Measurements from ENCODE around the gene CASK.

CASK gene

DNA sequence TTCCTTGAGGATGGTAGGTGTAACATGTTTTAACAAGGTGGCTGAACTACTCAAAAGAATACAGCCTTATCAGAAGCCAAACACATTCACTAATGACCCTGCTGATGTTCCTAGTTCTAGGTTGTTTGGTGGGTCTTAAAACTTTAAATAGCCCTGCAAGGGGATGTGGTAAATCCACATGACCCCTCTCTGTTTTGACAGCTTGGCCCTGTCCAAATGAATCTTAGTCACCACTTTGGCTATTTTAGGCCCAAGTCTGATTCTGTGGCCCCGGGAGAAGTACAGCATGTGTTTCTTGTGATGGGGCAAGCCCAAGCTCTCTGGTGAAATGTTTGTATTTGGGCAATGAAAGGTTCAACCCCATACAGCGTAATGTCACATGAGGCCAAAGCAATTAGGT, 289.1 kb downstream of the CASK start (continued):
- TF ChIP-seq, protein P1, sequence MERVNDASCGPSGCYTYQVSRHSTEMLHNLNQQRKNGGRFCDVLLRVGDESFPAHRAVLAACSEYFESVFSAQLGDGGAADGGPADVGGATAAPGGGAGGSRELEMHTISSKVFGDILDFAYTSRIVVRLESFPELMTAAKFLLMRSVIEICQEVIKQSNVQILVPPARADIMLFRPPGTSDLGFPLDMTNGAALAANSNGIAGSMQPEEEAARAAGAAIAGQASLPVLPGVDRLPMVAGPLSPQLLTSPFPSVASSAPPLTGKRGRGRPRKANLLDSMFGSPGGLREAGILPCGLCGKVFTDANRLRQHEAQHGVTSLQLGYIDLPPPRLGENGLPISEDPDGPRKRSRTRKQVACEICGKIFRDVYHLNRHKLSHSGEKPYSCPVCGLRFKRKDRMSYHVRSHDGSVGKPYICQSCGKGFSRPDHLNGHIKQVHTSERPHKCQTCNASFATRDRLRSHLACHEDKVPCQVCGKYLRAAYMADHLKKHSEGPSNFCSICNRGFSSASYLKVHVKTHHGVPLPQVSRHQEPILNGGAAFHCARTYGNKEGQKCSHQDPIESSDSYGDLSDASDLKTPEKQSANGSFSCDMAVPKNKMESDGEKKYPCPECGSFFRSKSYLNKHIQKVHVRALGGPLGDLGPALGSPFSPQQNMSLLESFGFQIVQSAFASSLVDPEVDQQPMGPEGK (CRISPR knock-in tag; IDR thresholded peaks at IDR 0.05; ENCODE audit: borderline replicate concordance), result no peak
- TF ChIP-seq GLIS3 (CRISPR knock-in tag; IDR thresholded peaks at IDR 0.05), result no peak
- TF ChIP-seq, protein P2, sequence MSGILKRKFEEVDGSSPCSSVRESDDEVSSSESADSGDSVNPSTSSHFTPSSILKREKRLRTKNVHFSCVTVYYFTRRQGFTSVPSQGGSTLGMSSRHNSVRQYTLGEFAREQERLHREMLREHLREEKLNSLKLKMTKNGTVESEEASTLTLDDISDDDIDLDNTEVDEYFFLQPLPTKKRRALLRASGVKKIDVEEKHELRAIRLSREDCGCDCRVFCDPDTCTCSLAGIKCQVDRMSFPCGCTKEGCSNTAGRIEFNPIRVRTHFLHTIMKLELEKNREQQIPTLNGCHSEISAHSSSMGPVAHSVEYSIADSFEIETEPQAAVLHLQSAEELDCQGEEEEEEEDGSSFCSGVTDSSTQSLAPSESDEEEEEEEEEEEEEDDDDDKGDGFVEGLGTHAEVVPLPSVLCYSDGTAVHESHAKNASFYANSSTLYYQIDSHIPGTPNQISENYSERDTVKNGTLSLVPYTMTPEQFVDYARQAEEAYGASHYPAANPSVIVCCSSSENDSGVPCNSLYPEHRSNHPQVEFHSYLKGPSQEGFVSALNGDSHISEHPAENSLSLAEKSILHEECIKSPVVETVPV (CRISPR knock-in tag; IDR thresholded peaks at IDR 0.05), result no peak
- TF ChIP-seq PPARA (CRISPR knock-in tag; IDR thresholded peaks at IDR 0.05; ENCODE audit: borderline replicate concordance), result no peak
- TF ChIP-seq TOX (CRISPR knock-in tag; IDR thresholded peaks at IDR 0.05; ENCODE audit: borderline replicate concordance), result no peak
- no peak for TF ChIP-seq ARNTL (CRISPR knock-in tag; IDR thresholded peaks at IDR 0.05; ENCODE audit: borderline replicate concordance, low read depth)
- no peak for TF ChIP-seq RARB (CRISPR knock-in tag; IDR thresholded peaks at IDR 0.05)
- TF ChIP-seq SNAI2 (CRISPR knock-in tag; IDR thresholded peaks at IDR 0.05), result no peak
- TF ChIP-seq ISL1 (CRISPR knock-in tag; IDR thresholded peaks at IDR 0.05), result no peak
- TF ChIP-seq TCF4 (CRISPR knock-in tag; IDR thresholded peaks at IDR 0.05; ENCODE audit: borderline replicate concordance), result no peak
- no peak for TF ChIP-seq ZFP30 (CRISPR knock-in tag; IDR thresholded peaks at IDR 0.05)
- TF ChIP-seq BACH2 (CRISPR knock-in tag; IDR thresholded peaks at IDR 0.05; ENCODE audit: borderline replicate concordance), result no peak
- no peak for TF ChIP-seq ZNF565 (CRISPR knock-in tag; conservative IDR thresholded peaks at IDR 0.05; ENCODE audit: low read depth)

DNA sequence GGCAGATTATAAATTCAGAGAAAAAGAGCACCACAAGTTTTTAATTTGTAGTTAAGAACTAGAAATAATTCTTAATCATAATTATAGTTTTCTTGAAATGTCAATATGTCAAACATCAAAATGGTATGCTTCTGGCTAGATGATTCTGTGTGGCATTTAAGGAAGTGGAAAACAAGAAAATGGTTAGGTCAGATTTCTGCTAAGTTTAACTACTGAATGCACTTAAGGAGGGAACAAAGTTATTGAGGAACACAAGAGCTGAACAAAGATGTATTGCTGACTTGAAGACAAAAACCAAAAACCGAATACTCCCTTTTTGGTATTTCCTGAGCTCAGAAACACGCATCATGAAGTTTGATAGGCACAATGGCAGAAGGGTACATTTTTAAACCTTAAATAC, 293.3 kb downstream of the CASK start:
- ATAC-seq, result no peak
- no peak for TF ChIP-seq RARB (CRISPR knock-in tag; IDR thresholded peaks at IDR 0.05)
- TF ChIP-seq ZFP30 (CRISPR knock-in tag; IDR thresholded peaks at IDR 0.05), result no peak
- no peak for TF ChIP-seq OSR1 (CRISPR knock-in tag; IDR thresholded peaks at IDR 0.05)
- TF ChIP-seq ZNF8 (CRISPR knock-in tag; IDR thresholded peaks at IDR 0.05), result no peak
- no peak for TF ChIP-seq PPARA (CRISPR knock-in tag; IDR thresholded peaks at IDR 0.05; ENCODE audit: borderline replicate concordance)
- TF ChIP-seq, protein P3, sequence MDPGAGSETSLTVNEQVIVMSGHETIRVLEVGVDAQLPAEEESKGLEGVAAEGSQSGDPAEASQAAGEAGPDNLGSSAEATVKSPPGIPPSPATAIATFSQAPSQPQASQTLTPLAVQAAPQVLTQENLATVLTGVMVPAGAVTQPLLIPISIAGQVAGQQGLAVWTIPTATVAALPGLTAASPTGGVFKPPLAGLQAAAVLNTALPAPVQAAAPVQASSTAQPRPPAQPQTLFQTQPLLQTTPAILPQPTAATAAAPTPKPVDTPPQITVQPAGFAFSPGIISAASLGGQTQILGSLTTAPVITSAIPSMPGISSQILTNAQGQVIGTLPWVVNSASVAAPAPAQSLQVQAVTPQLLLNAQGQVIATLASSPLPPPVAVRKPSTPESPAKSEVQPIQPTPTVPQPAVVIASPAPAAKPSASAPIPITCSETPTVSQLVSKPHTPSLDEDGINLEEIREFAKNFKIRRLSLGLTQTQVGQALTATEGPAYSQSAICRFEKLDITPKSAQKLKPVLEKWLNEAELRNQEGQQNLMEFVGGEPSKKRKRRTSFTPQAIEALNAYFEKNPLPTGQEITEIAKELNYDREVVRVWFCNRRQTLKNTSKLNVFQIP (CRISPR knock-in tag; IDR thresholded peaks at IDR 0.05; ENCODE audit: borderline replicate concordance, low read depth), result no peak
- no peak for TF ChIP-seq ZC3H10 (CRISPR knock-in tag; IDR thresholded peaks at IDR 0.05)
- TF ChIP-seq ISL1 (CRISPR knock-in tag; IDR thresholded peaks at IDR 0.05), result no peak
- TF ChIP-seq ARNTL (CRISPR knock-in tag; IDR thresholded peaks at IDR 0.05; ENCODE audit: borderline replicate concordance, low read depth), result no peak
- no peak for TF ChIP-seq BACH2 (CRISPR knock-in tag; IDR thresholded peaks at IDR 0.05; ENCODE audit: borderline replicate concordance)
- TF ChIP-seq, protein P2 (CRISPR knock-in tag; IDR thresholded peaks at IDR 0.05), result no peak
- TF ChIP-seq ZFP3 (CRISPR knock-in tag; IDR thresholded peaks at IDR 0.05), result no peak
- TF ChIP-seq TOX (CRISPR knock-in tag; IDR thresholded peaks at IDR 0.05; ENCODE audit: borderline replicate concordance), result no peak
- no peak for TF ChIP-seq CSDC2 (CRISPR knock-in tag; IDR thresholded peaks at IDR 0.05)
- TF ChIP-seq, protein P4, sequence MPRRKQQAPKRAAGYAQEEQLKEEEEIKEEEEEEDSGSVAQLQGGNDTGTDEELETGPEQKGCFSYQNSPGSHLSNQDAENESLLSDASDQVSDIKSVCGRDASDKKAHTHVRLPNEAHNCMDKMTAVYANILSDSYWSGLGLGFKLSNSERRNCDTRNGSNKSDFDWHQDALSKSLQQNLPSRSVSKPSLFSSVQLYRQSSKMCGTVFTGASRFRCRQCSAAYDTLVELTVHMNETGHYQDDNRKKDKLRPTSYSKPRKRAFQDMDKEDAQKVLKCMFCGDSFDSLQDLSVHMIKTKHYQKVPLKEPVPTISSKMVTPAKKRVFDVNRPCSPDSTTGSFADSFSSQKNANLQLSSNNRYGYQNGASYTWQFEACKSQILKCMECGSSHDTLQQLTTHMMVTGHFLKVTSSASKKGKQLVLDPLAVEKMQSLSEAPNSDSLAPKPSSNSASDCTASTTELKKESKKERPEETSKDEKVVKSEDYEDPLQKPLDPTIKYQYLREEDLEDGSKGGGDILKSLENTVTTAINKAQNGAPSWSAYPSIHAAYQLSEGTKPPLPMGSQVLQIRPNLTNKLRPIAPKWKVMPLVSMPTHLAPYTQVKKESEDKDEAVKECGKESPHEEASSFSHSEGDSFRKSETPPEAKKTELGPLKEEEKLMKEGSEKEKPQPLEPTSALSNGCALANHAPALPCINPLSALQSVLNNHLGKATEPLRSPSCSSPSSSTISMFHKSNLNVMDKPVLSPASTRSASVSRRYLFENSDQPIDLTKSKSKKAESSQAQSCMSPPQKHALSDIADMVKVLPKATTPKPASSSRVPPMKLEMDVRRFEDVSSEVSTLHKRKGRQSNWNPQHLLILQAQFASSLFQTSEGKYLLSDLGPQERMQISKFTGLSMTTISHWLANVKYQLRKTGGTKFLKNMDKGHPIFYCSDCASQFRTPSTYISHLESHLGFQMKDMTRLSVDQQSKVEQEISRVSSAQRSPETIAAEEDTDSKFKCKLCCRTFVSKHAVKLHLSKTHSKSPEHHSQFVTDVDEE (CRISPR knock-in tag; IDR thresholded peaks at IDR 0.05), result no peak

DNA sequence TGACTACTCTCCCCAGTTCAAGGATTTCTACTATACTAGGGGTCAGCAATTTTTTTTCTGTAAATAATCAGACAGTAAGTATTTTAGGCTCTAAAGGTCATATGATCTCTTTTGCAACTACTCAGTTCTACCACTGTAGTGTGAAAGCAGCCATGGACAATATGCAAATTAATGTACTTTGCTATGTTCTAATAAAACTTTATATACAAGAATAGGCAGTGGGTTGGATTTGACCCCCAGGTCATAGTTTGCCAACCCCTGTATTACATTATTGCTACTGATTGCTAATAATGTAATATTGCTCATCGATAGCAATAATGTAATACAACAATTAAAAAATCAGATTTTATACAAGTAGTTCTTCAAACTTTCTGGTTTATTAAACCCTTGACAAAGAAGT, 293.8 kb downstream of the CASK start:
- TF ChIP-seq TOX (CRISPR knock-in tag; IDR thresholded peaks at IDR 0.05; ENCODE audit: borderline replicate concordance) (no peak), ZNF8 (CRISPR knock-in tag; IDR thresholded peaks at IDR 0.05) (no peak), OSR1 (CRISPR knock-in tag; IDR thresholded peaks at IDR 0.05) (no peak), TCF4 (CRISPR knock-in tag; IDR thresholded peaks at IDR 0.05; ENCODE audit: borderline replicate concordance) (no peak), CSDC2 (CRISPR knock-in tag; IDR thresholded peaks at IDR 0.05) (no peak), ISL1 (CRISPR knock-in tag; IDR thresholded peaks at IDR 0.05) (no peak)
- TF ChIP-seq, protein P4 (CRISPR knock-in tag; IDR thresholded peaks at IDR 0.05), result no peak
- TF ChIP-seq, protein P1 (CRISPR knock-in tag; IDR thresholded peaks at IDR 0.05; ENCODE audit: borderline replicate concordance), result no peak
- no peak for ATAC-seq

Measured in SK-N-SH treated with all-trans-retinoic acid at 6 μM for 48 hours (cell line).